Mesenteric fat pad (tissue), 1 donor: Measurements from ENCODE around the gene KRT86. TPM values are rescaled to one million over a fixed set of nuclear protein-coding genes. Genes with fewer than 3 reads are reported as not detected.
A peak's percentile ranks its signal among the peaks of the same experiment; 100 is the strongest.
"Not testable (repeated sequence)": the region's sequence is repeated elsewhere in the genome, so short reads cannot be mapped to it uniquely, and the experiment has no call there.

Experiments
- DNase-seq: peaks from one replicate; pipeline ENCODE4 v3.0.0-alpha.2; 2020; ENCODE audit warnings: low spot score
- total RNA-seq: library from RNA; stranded (reverse); fragmentation: NEBNext Ultra II Directional; extraction: Animal tissue kit (Norgen Biotek cat#: 25700); gene quantifications from one replicate; pipeline ENCODE4 v1.2.1, GENCODE V29; 2021
- donor health status: DM: yes; HTN: yes; CAD: no.

KRT86 gene
- total RNA-seq, 1 donor from 2014 or later = not detected

DNA sequence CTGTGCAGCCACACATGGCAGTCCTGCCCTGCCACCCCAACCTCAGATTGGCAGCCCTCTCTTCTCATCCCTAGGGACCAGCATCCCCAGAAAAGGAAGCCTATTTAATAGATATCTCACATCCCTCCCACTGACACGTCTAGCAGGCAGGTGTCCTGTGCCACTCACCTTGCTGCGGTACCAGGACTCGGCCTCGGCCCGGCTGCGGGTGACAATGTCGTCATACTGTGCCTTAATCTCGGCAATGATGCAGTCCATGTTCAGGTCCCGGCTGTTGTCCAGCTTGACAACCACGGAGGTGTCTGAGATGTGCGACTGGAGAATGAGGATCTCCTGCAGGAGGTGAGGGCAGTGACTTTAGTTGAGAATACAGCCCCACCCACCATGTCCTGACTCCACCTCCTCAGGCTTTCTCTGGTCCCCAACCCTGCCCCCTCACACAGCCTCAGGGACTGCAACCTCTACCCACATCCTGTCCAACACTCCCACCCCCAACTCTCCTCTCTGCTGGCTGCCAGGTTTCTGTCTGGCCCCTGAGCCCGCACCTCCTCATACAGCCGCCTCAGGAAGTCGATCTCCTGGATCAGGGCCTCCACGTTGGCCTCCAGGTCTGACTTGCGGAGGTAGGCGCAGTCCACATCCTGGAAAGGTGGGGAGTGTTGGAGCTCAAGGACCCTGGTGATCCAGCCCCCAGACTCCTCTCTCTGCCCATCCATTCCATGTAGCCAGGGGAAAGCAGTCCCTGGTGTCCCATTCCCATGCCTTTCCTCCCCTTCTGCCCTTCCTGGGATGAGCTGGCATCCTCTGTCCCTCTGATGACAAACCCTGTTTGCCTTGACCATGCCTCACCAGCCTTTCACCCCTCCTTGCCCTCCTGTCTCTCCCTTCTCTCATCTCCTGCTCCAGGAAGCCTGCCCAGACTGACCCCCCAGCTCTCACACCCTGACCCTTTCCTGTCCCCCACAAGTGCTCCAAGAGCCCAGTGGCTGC lies 13.7 kb downstream of the KRT86 start:
- DNase-seq = peak; percentile 78

DNA sequence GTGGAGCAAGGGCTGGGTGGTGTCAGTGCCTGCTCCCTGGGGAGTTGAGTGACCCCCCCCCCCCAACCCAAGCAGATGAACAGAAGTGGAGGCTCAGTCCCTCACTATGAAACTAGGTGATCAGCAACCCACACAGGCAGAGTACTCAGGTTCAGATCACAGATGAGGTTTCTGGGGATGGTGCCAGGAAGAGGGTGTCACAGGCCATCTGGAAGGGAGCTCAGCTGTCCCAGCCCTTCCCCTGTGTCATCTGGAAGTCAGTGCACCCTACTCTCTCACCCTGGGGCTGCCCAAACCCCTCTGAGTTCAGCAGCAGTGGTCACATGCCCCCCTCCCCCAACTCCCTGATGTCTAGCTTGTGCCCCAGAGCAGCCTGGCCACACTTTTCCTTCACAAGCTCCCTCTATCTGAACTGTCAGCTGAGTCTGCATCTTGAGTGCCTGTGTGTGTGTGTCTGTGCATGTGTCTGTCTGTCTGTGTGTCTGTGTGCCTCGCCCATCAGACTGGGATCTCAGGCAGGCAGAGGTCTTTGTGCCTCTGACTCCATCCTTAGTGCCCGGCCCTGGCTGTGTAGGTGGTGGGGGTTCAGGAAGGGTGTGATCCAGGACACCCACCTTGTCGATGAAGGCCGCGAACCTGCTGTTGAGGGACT lies 16.2 kb downstream of the KRT86 start:
- not testable (repeated sequence) for DNase-seq

DNA sequence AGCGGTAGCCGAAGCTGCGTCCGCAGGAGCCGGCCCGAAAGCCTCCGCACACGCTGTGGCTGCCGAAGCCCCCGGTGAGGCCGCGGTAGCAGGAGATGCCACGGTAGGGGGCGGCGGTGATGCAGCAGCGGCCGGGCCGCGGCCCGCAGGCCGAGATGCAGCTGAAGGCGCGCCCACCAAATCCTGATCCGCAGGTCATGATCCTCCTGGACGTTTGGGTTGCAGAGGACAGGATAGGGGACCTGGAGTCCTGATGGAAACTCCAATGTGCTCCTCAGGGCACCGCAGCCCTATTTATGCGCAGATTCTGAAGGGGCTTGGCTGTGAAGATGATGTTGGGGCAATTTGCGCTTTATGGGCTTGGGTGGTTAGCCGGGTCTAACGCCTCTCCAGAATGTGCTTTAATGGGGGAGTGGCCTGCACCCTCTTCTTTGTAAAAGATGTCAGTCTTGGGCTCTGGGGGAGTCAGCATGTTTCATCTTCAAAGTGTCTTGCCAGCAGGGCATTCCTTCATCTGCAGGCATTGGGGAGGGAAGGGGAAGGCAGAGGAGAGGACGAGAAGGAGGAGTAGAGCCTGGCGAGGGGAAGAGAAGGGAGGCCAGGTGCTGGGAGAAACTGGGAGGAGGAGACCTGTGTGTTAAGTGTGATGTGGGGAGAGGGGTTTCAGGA lies 17.0 kb downstream of the KRT86 start, which contains the start of gene KRT81:
Gene KRT81, minus strand, starts transcription at position 268 of the 669 bp plus-strand sequence. Its CDS starts 69 bp downstream, at position 199.
- peak; percentile 20 for DNase-seq

DNA sequence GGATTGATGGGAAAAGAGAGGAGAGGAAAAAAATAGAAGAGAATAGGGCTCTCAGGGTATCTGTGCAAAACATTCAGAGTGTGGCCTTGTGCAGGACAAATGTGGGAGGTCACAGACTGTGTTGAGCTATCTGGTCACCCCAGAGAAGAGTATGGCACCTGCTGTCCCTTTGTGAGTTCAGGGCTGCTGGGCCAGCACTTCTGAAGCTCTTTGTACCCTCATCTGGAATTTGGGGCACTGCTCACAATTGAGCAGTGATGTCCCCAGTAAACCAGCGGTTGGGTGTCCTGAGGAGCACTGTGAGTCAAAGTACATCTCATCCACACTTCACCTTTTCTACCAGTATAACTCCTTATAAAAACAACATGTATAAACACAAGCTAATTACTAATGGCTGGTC lies 19.5 kb downstream of the KRT86 start:
- DNase-seq = peak; percentile 11

DNA sequence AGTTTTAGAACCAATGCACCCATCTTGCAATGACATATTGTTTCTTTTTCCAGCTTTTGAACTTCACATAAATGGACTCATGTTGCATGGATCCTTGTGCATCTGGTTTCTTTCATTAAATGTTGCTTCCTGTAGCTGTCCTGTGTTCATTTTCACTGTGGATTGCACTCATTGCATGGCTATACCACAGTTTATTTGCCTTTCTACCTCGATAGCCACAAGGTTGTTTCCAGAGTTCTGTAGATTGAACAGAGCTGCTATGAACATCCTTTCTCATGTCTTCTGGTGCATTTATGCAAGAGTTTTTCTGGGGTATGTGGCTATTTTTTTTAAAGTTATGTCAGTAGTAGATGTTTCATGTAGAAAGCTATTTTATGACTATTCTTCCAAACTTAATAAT lies 20.4 kb downstream of the KRT86 start:
- DNase-seq = no peak

DNA sequence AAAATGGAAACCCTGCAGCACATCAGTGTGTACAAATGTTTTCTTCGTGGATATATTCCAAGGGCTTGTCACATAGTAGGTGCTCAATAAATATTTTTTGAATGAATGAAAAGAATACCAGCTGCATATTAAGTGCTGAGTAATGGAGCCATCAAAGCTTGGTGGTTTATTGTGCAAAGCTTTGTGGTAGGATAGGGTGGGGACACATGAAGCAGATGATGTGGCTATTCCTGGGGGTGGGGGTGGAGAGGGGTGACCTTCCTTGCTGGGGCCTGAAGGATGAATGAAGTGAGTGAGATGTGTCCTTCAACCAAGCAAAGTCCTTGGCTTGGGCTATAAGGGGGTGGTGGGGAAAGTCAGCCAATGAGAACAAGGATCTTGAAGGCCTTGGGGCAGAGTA lies 21.2 kb downstream of the KRT86 start:
- no peak for DNase-seq

DNA sequence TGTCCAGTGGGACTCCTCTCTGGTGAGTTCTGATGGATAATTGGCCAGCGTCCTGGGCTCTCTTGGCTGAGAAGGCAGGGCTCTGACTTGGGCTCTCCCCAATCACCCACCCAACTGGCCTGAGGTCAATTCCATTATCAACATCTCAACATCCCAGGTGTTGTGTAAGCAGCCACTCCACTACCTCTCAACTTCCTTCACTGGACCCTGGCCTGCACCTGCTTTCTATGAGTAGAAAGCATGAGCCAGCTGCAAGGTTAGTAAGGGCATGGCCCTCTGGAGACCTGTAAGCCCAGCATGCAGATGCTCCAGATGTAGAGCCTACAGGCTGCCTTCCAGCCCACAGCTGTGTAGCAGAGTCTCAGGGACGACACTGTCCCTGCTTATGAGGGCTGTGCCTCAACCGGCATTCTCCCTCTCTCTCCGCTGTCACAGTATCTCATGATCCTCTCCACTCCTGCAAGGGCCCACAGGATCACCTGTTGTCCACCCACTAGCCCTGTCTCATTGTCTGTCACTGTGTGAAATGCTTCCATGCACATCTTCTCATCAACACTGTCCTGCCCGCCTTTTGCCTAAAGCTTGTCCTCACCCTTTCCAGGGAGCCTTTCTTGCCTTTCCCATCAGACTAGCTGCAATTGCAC lies 22.2 kb downstream of the KRT86 start:
- DNase-seq = peak; percentile 67

DNA sequence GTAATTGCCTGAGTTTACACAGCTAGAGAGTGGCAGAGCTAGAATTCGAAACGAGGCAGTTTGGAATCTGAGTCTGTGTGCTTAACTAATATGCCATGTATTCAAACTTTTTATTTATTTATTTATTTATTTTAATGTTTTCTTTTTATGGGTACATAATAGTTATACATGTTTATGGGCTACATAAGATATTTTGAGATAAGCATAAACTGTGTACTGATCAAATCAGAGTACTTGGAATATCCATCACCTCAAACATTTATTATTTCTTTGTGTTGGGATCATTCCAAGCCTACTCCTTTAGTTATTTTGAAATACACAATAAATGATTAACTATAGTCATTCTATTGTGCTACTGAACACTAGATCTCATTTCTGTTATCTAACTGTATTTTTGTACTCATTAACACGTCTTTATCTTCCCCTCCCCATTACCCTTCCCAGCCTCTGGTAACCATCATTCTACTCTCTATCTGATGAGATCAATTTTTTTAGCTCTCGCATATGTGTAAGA lies 24.3 kb downstream of the KRT86 start:
- DNase-seq = no peak

DNA sequence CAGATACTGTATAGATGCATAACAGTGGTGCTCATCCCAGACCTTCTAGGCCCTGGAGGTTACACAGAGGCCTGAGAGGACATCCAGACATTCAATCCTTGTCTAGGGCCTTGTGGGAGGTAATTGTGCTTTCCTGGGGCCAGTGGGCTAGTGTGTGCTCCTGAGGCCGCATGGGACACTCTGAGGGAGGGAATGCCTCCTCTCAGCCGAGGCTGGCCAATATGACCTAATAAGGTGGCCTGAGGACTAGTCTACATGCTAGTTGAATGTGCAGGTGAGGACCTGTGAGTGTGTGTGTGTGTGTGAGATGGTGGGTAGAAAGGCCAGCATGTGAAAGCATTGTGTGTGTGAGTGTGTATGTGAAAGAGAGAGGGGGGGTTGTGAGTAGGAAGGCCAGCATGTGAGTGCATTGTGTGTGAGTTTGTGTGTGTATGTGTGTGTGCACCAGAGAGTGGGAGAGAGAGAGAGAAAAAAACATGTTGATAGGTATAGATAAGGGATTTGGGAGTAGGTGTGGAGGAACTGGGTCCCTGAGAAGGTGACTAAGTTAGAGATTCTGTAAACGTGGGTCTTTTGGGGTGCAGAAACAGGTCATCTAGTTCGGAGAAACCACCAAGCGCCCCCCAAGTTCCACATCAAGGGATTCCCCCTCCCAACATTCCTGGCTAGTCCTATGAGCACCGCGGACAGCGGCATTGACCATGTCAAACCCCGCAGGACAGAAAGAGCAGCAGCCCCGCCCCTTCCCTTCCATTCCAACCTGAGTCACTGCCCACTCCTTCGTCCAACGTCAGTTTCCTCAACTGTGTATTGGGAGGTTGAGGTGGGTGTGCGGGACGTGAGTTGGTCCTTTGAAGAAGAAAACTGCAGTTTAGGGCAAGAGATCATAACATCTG lies 26.6 kb downstream of the KRT86 start:
- no peak for DNase-seq

DNA sequence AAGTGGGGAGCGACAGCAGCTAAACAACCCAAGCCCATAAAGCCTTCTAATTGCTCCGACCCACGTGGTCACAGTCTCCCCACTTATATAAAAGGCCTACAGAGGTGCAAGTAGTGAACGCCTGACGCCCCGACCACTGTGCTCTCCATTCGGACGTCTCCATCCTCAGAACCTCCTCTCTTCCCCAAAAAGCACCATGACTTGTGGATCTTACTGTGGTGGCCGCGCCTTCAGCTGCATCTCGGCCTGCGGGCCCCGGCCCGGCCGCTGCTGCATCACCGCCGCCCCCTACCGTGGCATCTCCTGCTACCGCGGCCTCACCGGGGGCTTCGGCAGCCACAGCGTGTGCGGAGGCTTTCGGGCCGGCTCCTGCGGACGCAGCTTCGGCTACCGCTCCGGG lies 27.3 kb downstream of the KRT86 start:
- DNase-seq = peak; percentile 51

DNA sequence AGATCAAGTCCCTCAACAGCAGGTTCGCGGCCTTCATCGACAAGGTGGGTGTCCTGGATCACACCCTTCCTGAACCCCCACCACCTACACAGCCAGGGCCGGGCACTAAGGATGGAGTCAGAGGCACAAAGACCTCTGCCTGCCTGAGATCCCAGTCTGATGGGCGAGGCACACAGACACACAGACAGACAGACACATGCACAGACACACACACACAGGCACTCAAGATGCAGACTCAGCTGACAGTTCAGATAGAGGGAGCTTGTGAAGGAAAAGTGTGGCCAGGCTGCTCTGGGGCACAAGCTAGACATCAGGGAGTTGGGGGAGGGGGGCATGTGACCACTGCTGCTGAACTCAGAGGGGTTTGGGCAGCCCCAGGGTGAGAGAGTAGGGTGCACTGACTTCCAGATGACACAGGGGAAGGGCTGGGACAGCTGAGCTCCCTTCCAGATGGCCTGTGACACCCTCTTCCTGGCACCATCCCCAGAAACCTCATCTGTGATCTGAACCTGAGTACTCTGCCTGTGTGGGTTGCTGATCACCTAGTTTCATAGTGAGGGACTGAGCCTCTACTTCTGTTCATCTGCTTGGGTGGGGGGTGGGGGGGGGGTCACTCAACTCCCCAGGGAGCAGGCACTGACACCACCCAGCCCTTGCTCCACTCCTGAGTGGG lies 27.9 kb downstream of the KRT86 start:
- DNase-seq = not testable (repeated sequence)

DNA sequence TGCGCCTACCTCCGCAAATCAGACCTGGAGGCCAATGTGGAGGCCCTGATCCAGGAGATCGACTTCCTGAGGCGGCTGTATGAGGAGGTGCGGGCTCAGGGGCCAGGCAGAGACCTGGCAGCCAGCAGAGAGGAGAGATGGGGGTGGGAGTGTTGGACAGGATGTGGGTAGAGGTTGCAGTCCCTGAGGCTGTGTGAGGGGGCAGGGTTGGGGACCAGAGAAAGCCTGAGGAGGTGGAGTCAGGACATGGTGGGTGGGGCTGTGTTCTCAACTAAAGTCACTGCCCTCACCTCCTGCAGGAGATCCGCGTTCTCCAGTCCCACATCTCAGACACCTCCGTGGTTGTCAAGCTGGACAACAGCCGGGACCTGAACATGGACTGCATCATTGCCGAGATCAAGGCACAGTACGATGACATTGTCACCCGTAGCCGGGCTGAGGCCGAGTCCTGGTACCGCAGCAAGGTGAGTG lies 30.5 kb downstream of the KRT86 start:
- DNase-seq = peak; percentile 73

DNA sequence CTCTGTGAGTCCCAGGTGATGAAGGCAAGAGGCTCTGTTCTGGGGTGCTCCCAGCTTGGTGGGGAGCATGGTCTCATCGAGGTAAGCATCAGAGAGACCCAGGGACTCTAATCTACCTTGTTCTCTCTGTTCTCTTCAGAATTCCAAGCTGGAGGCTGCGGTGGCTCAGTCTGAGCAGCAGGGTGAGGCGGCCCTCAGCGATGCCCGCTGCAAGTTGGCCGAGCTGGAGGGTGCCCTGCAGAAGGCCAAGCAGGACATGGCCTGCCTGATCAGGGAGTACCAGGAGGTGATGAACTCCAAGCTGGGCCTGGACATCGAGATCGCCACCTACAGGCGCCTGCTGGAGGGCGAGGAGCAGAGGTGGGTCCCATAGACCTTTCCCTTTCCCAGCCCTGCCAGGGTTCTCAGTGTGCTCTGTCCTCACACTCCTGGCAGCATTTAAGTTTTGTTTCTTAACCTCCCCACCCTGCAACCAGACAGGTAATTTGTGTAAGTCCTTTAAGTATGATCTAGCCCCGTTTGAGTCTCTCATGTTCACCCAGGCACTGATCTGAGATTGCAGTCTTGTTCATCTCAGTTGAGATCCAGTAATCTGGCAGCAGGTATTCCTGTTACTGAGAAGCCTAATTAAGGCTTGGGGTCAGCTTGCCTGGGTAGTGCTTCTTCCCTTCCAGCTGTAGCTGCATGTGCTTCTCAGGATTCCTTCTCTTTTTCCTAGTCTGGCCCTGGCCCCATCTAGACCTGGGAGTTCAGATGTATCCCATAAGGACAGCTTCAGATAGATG lies 31.7 kb downstream of the KRT86 start:
- DNase-seq = peak; percentile 28

DNA sequence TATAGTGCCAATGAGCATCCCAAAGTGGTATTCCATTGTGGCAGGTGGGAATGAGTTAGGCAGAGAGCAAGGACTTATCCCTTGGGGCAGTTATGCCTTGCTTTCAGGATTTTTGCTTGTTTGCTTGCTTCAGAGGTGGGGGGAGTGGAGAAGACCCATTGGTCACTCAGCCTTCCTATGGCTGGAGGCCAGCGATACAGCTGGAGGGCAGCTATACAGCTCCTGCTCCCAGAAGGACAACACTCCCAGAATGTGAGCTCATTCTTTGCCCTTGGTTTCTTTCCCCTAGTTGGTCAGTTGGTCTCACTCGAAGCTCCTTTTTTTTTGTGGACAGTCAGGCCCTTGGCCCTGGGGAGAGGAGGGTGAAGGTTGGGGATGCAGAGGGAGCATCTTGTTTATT lies 32.3 kb downstream of the KRT86 start:
- peak; percentile 43 for DNase-seq

DNA sequence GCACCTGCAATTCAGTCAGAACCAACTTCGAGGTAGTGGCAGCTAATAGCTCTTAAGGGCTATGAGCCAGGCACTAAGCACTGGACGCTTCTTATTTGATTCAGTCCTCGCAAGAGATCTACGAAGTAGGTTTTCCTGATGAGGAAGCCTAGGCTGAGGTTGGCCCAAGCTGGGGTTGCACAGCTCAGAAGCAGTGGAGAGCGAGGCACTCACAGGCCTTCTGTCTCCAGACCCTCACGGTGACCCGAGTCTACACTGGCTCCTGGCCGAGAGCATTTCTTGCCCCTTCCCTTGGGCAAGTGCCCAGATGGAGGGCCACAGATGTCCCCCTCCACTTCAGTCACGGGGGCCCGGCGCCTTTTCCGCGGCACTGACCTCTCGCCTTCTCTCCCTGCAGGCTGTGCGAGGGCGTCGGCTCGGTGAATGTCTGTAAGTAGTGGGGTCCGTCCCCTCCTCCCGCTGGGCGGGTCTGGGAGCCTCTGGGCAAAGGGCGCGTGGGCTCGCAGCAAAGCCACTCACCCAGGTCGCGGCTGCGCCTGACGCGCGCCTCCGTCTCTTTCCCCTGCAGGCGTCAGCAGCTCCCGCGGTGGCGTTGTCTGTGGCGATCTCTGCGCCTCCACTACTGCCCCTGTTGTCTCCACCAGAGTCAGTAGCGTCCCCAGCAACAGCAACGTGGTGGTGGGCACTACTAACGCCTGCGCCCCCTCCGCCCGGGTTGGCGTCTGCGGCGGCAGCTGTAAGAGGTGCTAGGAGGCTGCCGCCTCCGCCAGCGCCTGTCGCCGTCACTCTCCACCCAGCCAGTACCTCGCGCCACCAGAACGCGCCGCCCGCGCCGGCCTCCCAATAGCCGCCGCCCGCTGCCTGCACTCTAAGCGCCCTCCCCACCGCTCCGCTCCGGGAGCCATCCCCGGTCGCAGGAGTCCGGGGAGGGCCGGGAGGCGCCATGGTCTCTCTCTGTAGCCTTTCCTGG lies 33.7 kb downstream of the KRT86 start:
- peak; percentile 91 for DNase-seq

DNA sequence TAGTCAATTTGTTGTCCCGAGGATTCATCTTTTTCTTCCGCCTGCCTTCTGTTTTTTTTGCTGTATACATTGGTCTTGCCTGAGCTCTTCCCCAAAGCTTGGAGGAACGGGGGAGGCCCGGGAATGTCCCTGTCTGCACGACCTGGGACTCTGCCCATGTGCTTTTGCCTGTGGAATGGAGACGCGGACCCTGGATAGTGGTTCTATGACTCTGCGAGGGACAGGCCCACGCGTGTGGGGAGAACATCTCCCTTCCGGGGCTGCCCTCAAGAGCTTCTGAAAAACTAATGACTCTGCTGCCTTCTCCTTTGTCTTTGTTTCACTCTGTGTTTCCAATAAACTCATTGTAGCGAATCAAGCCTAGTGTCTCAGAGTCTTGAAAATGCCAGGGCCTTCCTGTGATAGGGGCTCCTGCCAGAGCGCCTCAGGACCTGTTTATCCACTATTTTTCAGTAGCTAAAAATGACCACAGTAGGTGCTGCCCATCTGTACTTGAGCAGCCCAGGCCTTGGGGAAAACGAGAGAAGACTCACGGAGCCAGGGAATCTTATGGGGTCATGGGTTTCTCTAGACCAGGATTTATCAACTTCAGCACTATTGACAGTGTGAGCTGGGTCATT lies 34.5 kb downstream of the KRT86 start:
- peak; percentile 86 for DNase-seq
